ENCODE data around the gene THRSP. TPM values are rescaled to one million over a fixed set of nuclear protein-coding genes. Genes with fewer than 3 reads are reported as not detected.
"Not testable (repeated sequence)": the region's sequence is repeated elsewhere in the genome, so short reads cannot be mapped to it uniquely, and the experiment has no call there.

The THRSP gene
- total RNA-seq, 1 donor from 2014 or later = not detected

DNA sequence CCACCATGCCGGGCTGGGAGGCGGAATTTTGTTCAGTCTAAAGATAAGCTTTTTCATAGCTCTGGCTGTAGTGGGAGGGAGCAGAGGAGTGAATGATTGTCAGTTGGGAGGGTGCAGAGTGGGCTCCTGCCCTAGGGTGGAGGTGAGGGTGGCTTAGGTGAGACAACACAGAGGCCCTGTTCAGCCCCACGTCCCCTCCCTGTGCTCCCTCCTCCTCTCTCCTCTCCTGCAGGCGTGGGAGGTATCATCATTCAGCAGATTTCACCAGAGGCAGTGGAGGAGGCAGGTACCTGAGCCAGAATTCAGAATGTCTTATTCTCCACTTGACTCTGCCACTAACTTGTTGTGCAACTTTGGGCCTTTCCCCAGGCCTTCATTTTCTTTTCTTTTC, 1.7 kb upstream of the THRSP start:
- intact Hi-C loops (cut with micrococcal nuclease) = no loop called here

GRCh38 chr11:78062671-78063070, 990 bp upstream of the THRSP start:
- intact Hi-C loops (cut with micrococcal nuclease) = no loop called here

- intact Hi-C loops (cut with micrococcal nuclease) = no loop called here
Observed at GRCh38 chr11:78065203-78065602, 1.5 kb downstream of the THRSP start.

- intact Hi-C loops (cut with micrococcal nuclease) = no loop called here
Observed at GRCh38 chr11:78066471-78066870, 2.8 kb downstream of the THRSP start.

DNA sequence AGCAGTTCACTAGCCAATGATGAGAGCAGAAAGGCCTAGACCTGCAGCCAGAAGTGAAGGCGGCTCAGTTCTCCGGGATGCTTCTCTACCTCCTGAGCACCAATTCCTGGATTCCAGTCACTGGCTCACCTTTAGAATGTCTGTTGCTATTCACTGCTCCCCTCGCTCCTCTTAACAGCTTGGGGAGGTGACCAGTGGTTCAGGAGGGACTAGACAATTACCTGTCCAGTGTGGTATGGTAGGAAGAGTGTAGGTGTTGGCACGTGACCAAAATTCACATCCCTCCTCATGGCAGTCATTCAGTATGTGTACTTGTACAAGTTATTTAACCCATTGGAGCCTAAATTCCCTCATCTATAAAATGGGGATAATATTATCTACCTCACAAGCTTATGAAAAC, 4.0 kb downstream of the THRSP start:
- intact Hi-C loops (cut with micrococcal nuclease) = no loop called here

- intact Hi-C loops (cut with micrococcal nuclease) = no loop called here
Observed at GRCh38 chr11:78069465-78069864, 5.8 kb downstream of the THRSP start.

DNA sequence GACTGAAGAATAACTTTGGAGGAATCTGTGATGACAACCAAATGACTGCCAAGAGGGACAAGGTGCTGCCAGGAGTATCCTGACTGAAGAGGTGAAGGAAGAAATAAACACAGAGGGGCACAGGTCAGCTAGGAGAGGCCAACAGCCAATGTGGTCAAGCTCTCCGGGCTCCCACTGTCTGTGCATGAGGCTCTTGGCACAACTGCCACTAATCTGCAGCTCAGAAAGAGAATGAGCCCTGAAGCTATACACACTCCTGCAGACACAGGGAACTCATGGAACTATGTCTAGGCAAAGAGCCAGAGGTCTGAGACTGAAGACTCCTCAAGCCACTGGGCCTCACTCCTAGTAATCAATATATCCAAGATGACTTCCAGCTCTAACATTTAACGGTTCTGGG, 7.0 kb downstream of the THRSP start:
- intact Hi-C loops (cut with micrococcal nuclease) = no loop called here

- intact Hi-C loops (cut with micrococcal nuclease) = no loop called here
Observed at GRCh38 chr11:78071717-78072116, 8.1 kb downstream of the THRSP start.

- intact Hi-C loops (cut with micrococcal nuclease) = no loop called here
Observed at GRCh38 chr11:78072455-78072854, 8.8 kb downstream of the THRSP start.

- intact Hi-C loops (cut with micrococcal nuclease) = loop anchor here (5.0 kb wide), 2 partner anchors 128 to 218 kb away; no protein-coding TSS in a partner anchor
Observed at GRCh38 chr11:78074756-78075155, 11.1 kb downstream of the THRSP start.

- intact Hi-C loops (cut with micrococcal nuclease) = loop anchor here (5.0 kb wide), 2 partner anchors 125 to 215 kb away; no protein-coding TSS in a partner anchor
Observed at GRCh38 chr11:78076733-78077403, 13.2 kb downstream of the THRSP start.

DNA sequence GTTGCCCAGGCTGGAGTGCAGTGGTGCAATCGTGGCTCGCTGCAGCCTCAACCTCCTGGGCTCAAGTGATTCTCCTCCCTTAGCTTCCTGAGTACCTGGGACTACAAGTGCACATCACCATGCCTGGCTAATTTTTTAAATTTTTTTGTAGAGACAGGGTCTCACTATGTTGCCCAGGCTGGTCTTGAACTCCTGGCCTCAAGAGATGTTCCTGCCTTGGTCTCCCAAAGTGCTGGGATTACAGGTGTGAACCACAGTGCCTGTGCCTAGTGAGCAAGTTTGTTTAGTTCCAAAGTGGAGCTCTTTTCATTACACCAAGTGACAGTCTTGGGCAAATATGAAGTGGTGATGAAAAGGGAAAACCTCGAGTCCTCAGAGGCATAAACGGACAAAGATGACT, 13.9 kb downstream of the THRSP start:
- intact Hi-C loops (cut with micrococcal nuclease) = loop anchor here (5.0 kb wide), 2 partner anchors 125 to 215 kb away; no protein-coding TSS in a partner anchor

GRCh38 chr11:78078218-78079167, 14.8 kb downstream of the THRSP start:
- intact Hi-C loops (cut with micrococcal nuclease) = loop anchor here (1.0 to 5.0 kb wide), 9 partner anchors 16 to 486 kb away; partner anchors contain the start of genes ALG8, INTS4, KCTD21 and USP35

- intact Hi-C loops (cut with micrococcal nuclease) = loop anchor here (1.0 to 5.0 kb wide), 9 partner anchors 15 to 485 kb away; partner anchors contain the start of genes ALG8, INTS4, KCTD21 and USP35
Observed at GRCh38 chr11:78079232-78080083, 15.8 kb downstream of the THRSP start, which contains the start of gene NDUFC2. Gene NDUFC2 (minus strand): TSS chr11:78079862. CDS start chr11:78079744, 118 bp downstream.

DNA sequence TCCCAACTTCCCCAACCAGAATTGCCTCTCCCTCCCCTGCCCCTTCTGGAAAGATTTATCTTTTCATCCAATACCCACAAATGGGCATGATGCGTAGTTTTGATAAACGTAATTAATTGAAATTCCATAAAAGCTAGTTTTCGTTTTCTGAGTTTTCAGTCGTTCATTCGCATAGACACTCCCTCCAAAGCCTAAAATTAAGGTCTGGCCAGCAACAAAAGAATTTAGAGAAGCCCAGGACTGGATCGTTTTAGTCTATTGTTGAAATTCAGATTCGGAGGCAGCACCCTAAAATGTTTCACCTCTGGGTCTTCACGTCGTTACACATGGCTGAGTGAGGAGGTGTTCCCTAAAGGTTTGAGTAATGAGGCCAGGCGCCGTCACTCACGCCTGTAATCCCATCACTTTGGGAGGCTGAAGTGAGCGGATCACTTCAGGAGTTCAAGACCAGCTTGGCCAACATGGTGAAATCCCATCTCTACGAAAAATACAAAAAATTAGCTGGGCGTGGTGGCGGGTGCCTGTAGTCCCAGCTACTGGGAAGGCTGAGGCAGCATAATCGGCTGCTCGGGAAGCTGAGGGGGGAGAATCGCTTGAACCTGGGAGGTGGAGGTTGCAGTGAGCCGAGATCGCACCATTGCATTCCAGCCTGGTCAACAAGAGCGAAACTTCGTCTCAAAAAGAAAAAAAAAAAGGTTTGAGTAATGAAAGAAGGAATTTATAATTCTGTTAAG, 16.6 kb downstream of the THRSP start:
- intact Hi-C loops (cut with micrococcal nuclease) = no loop called here

- intact Hi-C loops (cut with micrococcal nuclease) = no loop called here
Observed at GRCh38 chr11:78080818-78081495, 17.3 kb downstream of the THRSP start.

GRCh38 chr11:78081583-78081982, 17.9 kb downstream of the THRSP start:
- intact Hi-C loops (cut with micrococcal nuclease) = no loop called here

DNA sequence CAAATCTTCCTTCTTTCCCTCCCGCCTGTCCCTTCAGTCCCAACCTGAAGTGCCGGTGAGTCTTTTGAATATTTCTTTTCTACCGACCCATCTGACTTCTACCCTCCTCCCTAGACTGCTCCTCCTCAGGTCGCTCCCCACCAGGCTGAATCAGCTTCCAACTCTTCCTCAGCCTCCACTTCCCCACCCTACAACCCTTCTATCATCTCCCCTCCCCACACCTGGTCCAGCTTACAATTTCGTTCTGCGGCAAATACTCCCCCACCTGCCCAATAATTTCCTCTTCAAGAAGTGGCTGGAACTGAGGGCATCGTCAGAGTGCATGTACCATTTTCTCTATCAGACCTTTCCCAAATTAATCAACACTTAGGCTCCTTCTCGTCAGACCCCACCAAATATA, 18.5 kb downstream of the THRSP start:
- intact Hi-C loops (cut with micrococcal nuclease) = no loop called here

DNA sequence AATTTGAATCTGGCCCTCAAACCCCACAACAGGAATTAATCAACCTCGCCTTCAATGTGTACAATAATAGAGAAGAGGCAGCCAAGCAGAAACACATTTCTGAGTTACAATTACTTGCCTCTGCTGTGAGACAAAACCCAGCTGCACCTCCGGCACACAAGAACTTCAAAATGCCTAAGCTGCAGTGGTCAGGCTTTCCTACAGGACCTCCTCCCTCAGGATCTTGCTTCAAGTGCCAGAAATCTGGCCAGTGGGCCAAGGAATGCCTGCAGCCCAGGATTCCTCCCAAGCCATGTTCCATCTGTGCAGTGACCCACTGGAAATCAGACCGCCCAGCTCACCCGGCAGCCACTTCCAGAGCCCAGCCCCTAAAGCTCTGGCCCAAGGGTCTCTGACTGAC, 19.4 kb downstream of the THRSP start:
- intact Hi-C loops (cut with micrococcal nuclease) = no loop called here

GRCh38 chr11:78084506-78084905, 20.8 kb downstream of the THRSP start:
- intact Hi-C loops (cut with micrococcal nuclease) = not testable (repeated sequence)
